Measurements from ENCODE around the gene DIO3.

Gene DIO3

GRCh38 chr14:101584055-101584859, 23.0 kb downstream of the DIO3 start:
- DNase-seq = no peak

- DNase-seq = no peak
These were observed 23.9 kb downstream of the DIO3 start for GRCh38 chr14:101585211-101585610.

- no peak for DNase-seq
These were observed 25.5 kb downstream of the DIO3 start for GRCh38 chr14:101586531-101587430.

GRCh38 chr14:101587441-101587911, 26.2 kb downstream of the DIO3 start:
- DNase-seq = no peak

- no peak for DNase-seq
These were observed 27.1 kb downstream of the DIO3 start for GRCh38 chr14:101588286-101588975.

- no peak for DNase-seq
These were observed 27.7 kb downstream of the DIO3 start for GRCh38 chr14:101588990-101589389.

- no peak for DNase-seq
These were observed 28.3 kb downstream of the DIO3 start for GRCh38 chr14:101589486-101590015.

GRCh38 chr14:101590062-101590461, 28.8 kb downstream of the DIO3 start:
- no peak for DNase-seq

GRCh38 chr14:101590616-101591015, 29.3 kb downstream of the DIO3 start:
- no peak for DNase-seq

GRCh38 chr14:101591121-101591520, 29.8 kb downstream of the DIO3 start:
- no peak for DNase-seq

GRCh38 chr14:101591582-101591981, 30.3 kb downstream of the DIO3 start:
- DNase-seq = no peak

- no peak for DNase-seq
These were observed 32.3 kb downstream of the DIO3 start for GRCh38 chr14:101593411-101594238.

GRCh38 chr14:101594511-101595148, 33.3 kb downstream of the DIO3 start:
- no peak for DNase-seq

- DNase-seq = no peak
These were observed 34.1 kb downstream of the DIO3 start for GRCh38 chr14:101595349-101595748.

- DNase-seq = no peak
These were observed 34.8 kb downstream of the DIO3 start for GRCh38 chr14:101595887-101596721.

GRCh38 chr14:101596742-101597141, 35.4 kb downstream of the DIO3 start:
- DNase-seq = no peak

GRCh38 chr14:101598159-101598558, 36.9 kb downstream of the DIO3 start:
- DNase-seq = no peak

- DNase-seq = no peak
These were observed 37.4 kb downstream of the DIO3 start for GRCh38 chr14:101598571-101599233.

GRCh38 chr14:101599234-101599885, 38.1 kb downstream of the DIO3 start:
- DNase-seq = no peak

All from 8988T (cell line).